Right lobe of liver (tissue), 6 donors: Measurements from ENCODE around the gene THAP7. TPM values are rescaled to one million over a fixed set of nuclear protein-coding genes. Genes with fewer than 3 reads are reported as not detected.

Source experiments
- ATAC-seq, 4 donors: fragments of 200-7000 bp; cut with Tn5 transposase; one replicate each; pipeline ENCODE4 v1.9.1; 2020; ENCODE audit warnings: mild to moderate bottlenecking in 4 of 4, moderate library complexity in 4 of 4
- DNase-seq, 3 donors: peaks; one replicate each; pipeline ENCODE4 v3.0.0-alpha.2; 2020
- H3K27ac ChIP-seq, 3 donors: fragments of 200-600 bp; one replicate each; pipeline ENCODE4 v1.8.0; 2022
- H3K27me3 ChIP-seq, 2 donors: fragments of 200-600 bp; one replicate each; pipeline ENCODE4 v1.8.0; 2022
- H3K36me3 ChIP-seq, 4 donors: fragments of 200-600 bp; sonication (generic) in 1 of 4; one replicate each; pipeline versions ENCODE4 v1.5.1 to v1.8.0; 2017 to 2022; ENCODE audit warnings: control low read depth in 1 of 4
- H3K4me1 ChIP-seq, 4 donors: fragments of 200-600 bp; sonication (generic) in 1 of 4; one replicate each; pipeline versions ENCODE4 v1.5.1 to v1.8.0; 2017 to 2022; ENCODE audit warnings: control low read depth in 1 of 4
- H3K4me3 ChIP-seq, 3 donors: fragments of 200-600 bp; one replicate each; pipeline ENCODE4 v1.8.0; 2022
- H3K9me3 ChIP-seq, 4 donors: fragments of 200-600 bp; sonication (generic) in 1 of 4; one replicate each; pipeline versions ENCODE4 v1.5.1 to v1.8.0; 2017 to 2022; ENCODE audit warnings: control low read depth in 1 of 4
- CTCF ChIP-seq, 4 donors: fragments of 200-600 bp in 3 of 4; fragments of 450-650 bp in 1 of 4; IDR thresholded peaks; one replicate each; pipeline versions ENCODE4 v1.5.1 to v1.8.0; 2016 to 2022; ENCODE audit warnings: antibody characterized with exemption in 4 of 4, mild to moderate bottlenecking in 2 of 4
- POLR2A ChIP-seq: fragments of 450-650 bp; IDR thresholded peaks from one replicate; pipeline ENCODE4 v1.6.1; 2017; ENCODE audit warnings: antibody characterized with exemption, mild to moderate bottlenecking
- WGBS: methylation state at CpG from one replicate; pipeline ENCODE4 v1.1.6; 2018; ENCODE audit warnings: low coverage, low lambda C conversion rate; ENCODE audit not compliant: insufficient coverage; ENCODE audit errors: missing lambda C conversion rate; 5-methylcytosine and 5-hydroxymethylcytosine counted together
- intact Hi-C, 2 donors: fragments of 100-400 bp; cut with DNase I; formaldehyde crosslinking; loops; one replicate each; pipeline versions ENCODE4 v1.11.2 to v1.14.1; 2022
- total RNA-seq, 6 experiments: library from RNA; depleted of rRNA in 2 of 6; stranded (reverse); fragments of >200 nt in 2 of 6; fragmentation: NEBNext Ultra II Directional in 3 of 6; extraction: Animal tissue kit (Norgen Biotek cat#: 25700) in 3 of 6; gene quantifications; one replicate each; pipeline versions ENCODE4 v1.1.0 to v1.2.4, GENCODE V29; 2016 to 2023
- donor health status: DM: no; HTN: yes; CAD: no.
- donor health status: DM: no; HTN: no; CAD: no.
- donor health status: DM: no; HTN: no; CAD: no.
- donor health status: DM: no; HTN: yes; CAD: no.
- donor health status: DM: no; HTN: yes; CAD: no.

Gene THAP7
- total RNA-seq, 6 experiments from 2014 or later = 9.3 to 32.5 (median 15.6) TPM

- no peak overlapping the region for H3K4me3 ChIP-seq
- intact Hi-C loops = no loop called here
- no peaks in the 10 kb centered on the region for H3K27me3 ChIP-seq
- H3K4me1 ChIP-seq = peaks cover 0 to 5% (median 2%) of the 10 kb centered on the region in 4 donors
- no peaks in the 10 kb centered on the region for H3K9me3 ChIP-seq
- peak in 1 of 3 donors; percentile 32 for DNase-seq
- no peak overlapping the region for H3K27ac ChIP-seq
- no peak for ATAC-seq
- WGBS = no CpG with 5 or more reads among the region's 4 CpGs
- TF ChIP-seq POLR2A (no peak), CTCF (IDR thresholded peaks at IDR 0.05) (no peak)
- H3K36me3 ChIP-seq = no peaks in the 10 kb centered on the region
Measured at GRCh38 chr22:20960609-20961008, 41.3 kb downstream of the THAP7 start.

GRCh38 chr22:20959578-20960461 is 42.1 kb downstream of the THAP7 start:
- WGBS = 97% methylated on average over 11 of the region's 20 CpGs
- Histone ChIP-seq H3K4me1 (peaks cover 0 to 5% (median 2%) of the 10 kb centered on the region in 4 donors), H3K4me3 (no peak overlapping the region), H3K27me3 (no peaks in the 10 kb centered on the region), H3K9me3 (no peaks in the 10 kb centered on the region), H3K36me3 (no peaks in the 10 kb centered on the region), H3K27ac (no peak overlapping the region)
- TF ChIP-seq POLR2A (no peak), CTCF (IDR thresholded peaks at IDR 0.05) (no peak)
- ATAC-seq (no peak), DNase-seq (peak in 1 of 3 donors; percentile 28)
- intact Hi-C loops = no loop called here

GRCh38 chr22:20957683-20958431 is 44.1 kb downstream of the THAP7 start:
- intact Hi-C loops = no loop called here

More at GRCh38 chr22:20957683-20958431, 44.1 kb downstream of the THAP7 start:
- no peaks in the 10 kb centered on the region for H3K36me3 ChIP-seq
- no peaks in the 10 kb centered on the region for H3K27me3 ChIP-seq
- peaks cover 0 to 20% (median 9%) of the 10 kb centered on the region in 4 donors for H3K4me1 ChIP-seq
- 42% methylated on average over 11 of the region's 32 CpGs for WGBS
- peak overlapping the region; percentile 55 to 66 (median 62) for H3K4me3 ChIP-seq
- H3K27ac ChIP-seq = no peak overlapping the region
- TF ChIP-seq CTCF (IDR thresholded peaks at IDR 0.05) (no peak), POLR2A (no peak)
- ATAC-seq = peak; percentile 18 to 38 (median 25)
- H3K9me3 ChIP-seq = no peaks in the 10 kb centered on the region
- DNase-seq = no peak
